GM19099 (cell line): ENCODE data around the gene MAGEA4.

Source experiments
- POLR2A ChIP-seq: IDR thresholded peaks from 3 replicates; pipeline ENCODE4 v1.6.1; 2011; ENCODE audit warnings: low read depth; ENCODE audit not compliant: insufficient read length; ENCODE audit errors: extremely low read depth

Gene MAGEA4

DNA sequence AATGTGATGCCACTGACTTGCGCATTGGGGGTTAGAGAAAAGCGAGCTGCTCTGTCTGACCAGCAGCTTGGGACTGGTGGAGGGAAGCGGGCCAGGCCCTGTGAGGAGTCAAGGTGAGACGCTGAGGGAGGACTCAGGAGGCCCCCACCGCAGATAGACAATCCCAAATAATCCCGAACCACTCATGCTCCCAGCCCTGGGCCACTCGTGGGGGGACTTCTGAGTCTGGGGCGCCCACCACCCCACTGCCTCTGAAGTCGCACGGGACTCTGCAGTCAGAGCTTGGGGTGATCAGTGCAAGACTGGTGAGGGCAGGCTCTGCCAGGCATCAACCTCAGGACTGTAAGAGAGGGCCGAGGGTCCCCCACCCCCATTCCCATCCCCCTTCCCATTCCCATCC, 6.9 kb downstream of the MAGEA4 start:
- no peak for TF ChIP-seq POLR2A

DNA sequence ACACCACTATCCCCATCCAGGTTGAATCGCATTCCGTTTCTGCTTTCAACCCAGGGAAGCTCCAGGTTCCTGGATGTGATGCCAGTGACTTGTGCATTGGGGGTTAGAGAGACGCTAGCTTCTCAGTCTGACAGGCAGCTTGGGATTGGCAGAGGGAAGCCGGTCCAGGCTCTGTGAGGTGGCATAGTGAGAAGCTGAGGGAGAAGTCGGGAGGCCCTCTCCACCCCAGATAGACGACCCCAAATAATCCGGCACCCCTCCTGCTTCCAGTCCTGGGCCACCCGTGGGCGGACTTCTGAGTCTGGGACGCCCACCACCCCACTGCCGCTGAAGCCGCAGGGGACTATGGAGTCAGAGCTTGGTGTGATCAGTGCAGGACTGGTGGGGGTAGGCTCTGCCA, 7.4 kb downstream of the MAGEA4 start:
- TF ChIP-seq POLR2A, result no peak

DNA sequence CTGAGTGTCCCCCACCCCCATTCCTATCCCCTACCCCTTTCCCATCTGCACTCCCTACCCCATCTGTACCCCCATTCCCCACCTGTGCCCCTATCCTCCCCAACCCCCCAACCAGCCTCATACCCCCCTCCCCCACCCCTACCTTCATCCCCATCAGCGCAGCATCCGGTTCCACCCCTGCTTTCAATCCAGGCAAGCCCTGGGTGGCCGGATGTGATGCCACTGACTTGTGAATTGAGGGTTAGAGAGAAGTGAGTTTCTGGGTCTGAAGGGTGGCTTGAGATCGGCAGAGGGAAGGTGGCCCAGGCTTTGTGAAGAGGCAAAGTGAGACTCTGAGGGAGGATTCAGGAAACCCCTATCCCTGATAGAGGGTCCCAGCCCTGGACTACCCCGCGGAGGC, 7.8 kb downstream of the MAGEA4 start:
- TF ChIP-seq POLR2A, result no peak

DNA sequence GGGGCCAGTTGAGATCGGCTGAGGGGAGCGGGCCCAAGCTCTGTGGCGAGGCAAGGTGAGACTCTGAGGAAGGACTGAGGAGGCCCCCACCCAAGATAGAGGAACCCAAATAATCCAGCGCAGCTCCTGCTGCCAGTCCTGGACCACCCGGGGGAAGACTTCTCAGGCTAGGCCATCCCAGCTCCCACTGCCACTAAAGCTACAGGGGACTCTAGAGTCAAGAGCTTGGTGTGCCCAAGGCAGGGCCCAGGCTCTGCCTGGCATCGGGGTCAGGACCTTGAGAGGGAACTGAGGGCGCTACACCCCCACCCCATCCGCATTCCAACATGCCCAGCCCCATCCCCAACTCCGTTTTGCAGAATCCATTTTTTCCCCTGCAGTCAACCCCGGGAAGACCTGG, 8.6 kb downstream of the MAGEA4 start:
- no peak for TF ChIP-seq POLR2A

DNA sequence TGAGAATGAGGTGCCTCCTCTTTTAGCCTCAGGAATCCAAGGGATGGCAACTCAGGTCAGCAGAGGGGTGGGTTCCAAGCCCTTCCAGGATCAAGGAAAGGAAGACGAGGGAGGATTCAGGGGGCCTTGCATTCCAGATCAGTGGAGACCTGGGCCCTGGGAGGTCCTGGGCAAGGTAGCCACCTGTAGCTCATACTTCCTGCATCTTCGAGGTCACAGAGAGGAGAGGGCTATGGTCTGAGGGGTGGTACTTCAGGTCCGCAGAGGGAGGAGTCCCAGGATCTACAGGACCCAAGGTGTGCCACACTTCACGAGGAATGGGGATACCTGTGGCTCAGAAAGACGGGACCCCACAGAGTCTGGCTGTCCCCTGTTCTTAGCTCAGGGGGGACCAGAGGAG, 9.2 kb downstream of the MAGEA4 start:
- no peak for TF ChIP-seq POLR2A

DNA sequence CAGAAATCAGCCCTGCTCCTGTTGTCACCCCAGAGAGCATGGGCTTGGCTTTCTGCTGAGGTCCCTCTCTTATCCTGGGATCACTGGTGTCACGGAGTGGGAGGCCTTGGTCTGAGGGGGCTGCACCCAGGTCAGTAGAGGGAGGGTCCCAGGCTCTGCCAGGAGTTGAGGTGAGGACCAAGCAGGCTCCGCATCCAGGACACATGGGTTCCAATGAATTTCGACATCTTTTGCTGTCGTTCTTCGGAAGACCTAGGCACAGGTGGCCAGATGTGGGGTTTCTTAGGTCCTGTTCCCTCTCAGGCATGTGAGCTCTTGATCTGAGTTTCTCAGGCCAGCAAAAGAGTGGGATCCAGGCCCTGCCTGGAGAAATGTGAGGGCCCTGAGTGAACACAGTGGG, 10.0 kb downstream of the MAGEA4 start:
- no peak for TF ChIP-seq POLR2A

DNA sequence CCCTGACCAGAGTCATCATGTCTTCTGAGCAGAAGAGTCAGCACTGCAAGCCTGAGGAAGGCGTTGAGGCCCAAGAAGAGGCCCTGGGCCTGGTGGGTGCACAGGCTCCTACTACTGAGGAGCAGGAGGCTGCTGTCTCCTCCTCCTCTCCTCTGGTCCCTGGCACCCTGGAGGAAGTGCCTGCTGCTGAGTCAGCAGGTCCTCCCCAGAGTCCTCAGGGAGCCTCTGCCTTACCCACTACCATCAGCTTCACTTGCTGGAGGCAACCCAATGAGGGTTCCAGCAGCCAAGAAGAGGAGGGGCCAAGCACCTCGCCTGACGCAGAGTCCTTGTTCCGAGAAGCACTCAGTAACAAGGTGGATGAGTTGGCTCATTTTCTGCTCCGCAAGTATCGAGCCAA, 11.0 kb downstream of the MAGEA4 start:
- TF ChIP-seq POLR2A, result no peak

DNA sequence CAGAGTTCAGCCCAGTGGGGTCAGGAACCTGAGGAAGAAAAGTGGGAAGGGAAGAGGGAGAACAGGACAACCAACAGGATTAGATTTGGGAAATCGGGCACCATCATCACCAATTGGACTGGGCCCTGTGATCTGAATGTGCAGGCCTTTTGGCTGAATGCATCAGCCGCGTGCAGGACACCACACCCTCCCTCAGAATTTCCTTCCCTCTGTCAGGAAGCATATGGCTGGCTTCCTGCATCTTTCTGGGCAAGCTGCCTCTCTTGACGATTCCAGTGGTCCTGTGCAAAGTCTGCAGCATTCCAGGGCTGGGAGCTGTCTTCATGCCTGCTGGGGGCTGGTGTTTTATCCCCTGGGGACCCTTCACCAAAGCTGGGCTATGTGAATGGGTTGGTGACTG, 16.4 kb downstream of the MAGEA4 start:
- TF ChIP-seq POLR2A, result no peak

DNA sequence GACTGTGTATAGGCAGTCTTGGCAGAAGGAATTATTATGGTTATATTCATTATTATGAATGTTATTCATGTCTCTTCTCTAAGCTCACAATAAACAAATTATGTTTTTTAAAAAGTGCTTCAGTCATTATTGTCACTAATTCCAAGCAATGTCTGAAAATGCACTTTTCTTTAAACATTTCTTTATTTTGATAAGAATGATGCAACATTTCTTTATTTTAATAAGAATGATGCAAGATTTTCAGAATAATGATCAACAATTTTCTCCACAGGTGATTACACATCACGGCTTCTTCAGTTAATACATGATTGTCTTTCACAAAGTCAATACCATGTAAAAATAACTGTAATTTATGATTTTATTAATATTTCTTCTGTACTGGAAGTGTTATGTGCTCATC, 22.7 kb downstream of the MAGEA4 start:
- TF ChIP-seq POLR2A, result no peak

DNA sequence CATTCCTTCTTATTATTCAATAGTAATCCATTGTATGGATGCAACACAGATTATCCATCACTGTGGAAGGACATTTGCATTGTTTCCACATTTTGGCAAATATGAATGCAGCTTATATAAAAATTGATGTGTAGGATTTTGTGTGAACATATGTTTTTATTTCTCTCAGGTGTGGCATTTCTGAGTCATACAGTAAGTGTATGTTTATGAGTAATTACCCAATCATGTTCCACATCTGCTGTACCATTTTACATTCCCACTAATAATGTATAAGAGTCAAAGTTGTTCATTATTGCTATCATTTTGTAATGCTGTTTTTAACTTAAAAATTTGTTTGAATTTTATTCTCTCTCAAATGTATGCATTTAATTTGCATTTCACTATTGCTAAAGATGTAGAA, 25.5 kb downstream of the MAGEA4 start:
- no peak for TF ChIP-seq POLR2A

DNA sequence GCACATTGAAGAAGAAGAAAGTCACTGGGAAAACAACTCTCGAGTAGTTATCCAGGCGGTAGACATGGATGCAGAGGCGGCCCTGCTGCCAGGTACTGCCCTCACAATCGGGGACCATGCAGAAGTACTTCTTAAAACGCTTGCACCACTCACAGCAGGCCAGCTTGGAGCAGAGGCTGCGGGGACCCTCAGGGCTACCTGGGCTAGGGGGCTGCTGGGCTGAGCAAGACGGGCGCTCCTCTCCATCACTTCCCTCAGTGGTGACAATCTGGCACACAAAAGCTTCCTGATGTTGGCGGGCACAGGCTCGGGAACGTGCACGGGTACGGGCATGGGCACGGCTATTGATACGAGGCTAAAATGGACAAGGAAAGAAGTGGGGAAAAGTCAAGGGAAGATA, 42.0 kb downstream of the MAGEA4 start:
- TF ChIP-seq POLR2A, result no peak

DNA sequence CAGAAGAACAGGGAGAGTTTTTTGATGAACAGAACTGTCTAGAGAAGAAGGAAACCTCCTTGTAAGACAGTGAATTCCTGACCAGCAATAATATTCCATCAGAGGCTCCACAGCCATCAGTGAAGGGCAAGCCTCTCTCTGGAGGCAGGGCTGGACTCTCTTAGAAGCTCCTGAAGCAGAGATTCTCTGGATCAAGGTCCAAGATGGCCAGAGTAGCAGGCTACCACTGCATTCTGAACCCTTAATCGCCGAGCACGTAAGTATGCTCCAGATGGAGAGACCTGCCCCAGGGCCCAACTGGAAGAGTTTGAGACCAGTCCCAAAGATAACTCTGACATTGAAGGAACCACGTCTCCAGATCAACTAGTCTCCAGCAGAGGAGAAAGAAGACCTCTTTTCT, 45.4 kb downstream of the MAGEA4 start:
- TF ChIP-seq POLR2A, result no peak

DNA sequence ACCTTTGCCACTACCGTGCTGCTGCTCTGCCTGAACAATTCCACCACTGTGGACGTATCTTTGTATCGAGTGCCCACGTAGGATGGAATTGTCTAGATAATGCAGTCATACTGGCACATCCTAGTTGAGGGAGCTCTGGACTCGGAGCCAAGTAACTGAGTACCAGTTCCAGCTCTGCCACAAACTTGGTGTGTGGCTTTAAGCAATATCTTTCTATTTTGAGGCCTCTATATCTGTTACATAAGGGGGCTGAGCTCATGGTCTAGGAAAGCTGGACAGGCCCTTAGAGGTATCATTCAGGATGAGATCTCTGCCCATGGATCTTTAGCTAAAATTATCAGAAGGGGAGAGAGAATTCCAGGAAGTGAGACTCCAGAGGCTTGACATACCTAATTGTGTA, 49.3 kb downstream of the MAGEA4 start:
- TF ChIP-seq POLR2A, result no peak

DNA sequence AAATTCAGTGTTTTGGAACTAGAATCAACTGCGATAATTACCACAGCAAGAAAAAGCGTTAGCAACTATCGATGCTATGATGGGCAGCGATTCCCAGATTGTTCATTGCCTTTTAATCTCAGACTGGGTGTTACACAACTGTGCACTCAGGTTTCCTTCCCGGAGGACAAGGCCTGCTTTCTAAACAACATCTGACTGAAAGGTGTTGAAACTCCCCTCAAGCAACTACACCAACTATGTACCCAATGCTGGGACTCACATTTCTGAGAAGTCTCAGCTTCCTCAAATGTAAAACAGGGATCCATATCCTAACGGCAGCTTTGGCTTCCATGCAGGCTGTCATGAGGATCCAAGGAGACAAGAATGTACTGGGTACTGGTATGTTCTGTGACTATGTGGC, 53.5 kb downstream of the MAGEA4 start:
- no peak for TF ChIP-seq POLR2A

DNA sequence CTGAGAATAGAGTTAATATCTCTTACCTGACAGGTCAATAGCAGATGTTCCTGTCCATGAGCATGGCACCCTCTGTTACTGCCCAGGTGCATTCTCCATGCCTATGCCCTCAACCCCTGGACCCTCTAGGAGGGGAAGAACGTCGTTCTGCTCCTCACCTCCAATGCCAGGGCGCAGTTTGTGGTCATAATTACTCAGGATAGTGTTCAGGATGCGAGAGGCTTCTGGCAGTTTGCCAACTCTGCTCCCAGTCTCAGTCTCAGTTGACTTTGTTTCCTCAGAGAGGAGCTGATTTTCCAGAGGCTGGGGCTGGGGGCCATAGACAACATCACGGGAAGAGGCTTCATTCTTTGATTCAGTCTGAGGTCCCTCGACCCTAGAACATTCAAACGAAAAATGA, 57.3 kb downstream of the MAGEA4 start:
- no peak for TF ChIP-seq POLR2A

DNA sequence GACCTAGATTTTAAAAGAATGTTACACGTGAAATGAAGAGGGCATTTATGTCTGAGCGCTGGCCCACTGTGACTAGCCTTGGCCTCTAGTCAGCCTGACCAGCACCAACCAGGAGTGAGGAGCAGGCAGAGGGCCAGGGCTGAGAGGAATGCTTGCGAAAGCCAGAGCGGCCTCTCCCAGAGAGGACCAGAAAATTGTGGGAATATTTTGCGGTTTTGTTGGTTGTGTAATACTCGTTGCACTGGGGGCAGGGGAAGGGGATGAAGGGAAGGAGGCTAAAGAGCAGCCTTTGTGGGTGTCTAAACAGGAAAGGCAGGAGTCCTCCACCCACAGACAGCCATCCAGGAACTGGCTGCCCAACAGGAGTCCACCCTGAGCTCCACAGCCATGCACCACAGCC, 58.0 kb downstream of the MAGEA4 start:
- no peak for TF ChIP-seq POLR2A

DNA sequence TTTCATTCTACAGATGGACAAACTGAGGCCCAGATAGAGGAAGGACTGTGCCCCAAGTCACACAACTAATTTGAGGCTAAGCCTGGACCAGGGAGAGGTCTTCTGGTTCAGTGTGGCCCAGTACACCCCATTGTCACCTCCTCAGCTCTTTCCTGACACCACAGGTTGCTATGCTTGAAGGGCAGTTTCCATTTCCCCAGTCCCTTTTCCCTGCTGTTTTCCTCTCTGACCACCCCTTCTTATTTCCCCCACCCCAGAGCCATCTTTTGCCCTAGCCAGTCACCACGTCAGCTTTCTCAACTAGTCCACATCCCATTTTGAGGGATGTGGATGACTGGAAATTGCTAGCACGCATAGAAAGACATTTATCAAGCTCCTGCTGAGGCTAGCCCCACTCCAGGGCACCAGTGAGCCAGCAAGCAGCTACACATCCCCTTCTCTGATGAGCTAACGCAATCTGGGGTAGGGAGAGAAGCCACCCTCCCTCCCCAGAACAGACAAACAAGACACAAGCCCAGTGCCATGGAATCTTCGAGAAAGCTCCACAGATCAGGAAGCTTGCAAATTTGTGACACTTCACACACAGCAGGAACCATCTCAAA, 60.5 kb downstream of the MAGEA4 start:
- no peak for TF ChIP-seq POLR2A

DNA sequence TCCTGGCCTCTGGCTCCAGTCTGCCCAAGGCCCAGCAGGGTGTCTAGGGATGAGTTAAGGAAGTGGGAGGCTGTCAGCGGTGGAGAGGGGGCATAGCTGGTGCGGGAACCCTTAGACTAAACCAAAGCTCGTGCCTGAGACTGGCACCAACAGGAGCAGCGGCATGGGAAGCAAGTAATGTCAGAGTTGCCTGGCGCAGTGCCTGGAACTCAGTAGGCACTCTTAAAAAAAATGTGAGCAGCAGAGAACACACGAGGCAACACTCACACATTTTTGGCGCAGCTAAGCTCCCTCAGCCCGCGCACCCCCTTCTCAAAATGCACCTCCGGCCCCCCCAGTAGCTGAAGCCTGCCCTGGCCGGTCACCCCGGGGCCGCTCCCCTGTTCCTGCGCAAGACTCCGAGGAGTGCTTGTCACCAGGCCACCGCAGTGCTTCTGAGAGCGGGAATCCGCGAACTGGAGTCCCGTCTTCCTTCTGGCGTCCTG, 61.2 kb downstream of the MAGEA4 start:
- TF ChIP-seq POLR2A, result no peak
